ENCODE results near the gene EMC9. TPM values are rescaled to one million over a fixed set of nuclear protein-coding genes. Genes with fewer than 3 reads are reported as not detected.
A peak's percentile ranks its signal among the peaks of the same experiment; 100 is the strongest.

Gene EMC9
- total and polyA plus RNA-seq, 2 of the 8 experiments (the other 6 are each of a cell fraction or from before 2014, with no cell fraction given): 38.4 to 47.2 TPM

DNA sequence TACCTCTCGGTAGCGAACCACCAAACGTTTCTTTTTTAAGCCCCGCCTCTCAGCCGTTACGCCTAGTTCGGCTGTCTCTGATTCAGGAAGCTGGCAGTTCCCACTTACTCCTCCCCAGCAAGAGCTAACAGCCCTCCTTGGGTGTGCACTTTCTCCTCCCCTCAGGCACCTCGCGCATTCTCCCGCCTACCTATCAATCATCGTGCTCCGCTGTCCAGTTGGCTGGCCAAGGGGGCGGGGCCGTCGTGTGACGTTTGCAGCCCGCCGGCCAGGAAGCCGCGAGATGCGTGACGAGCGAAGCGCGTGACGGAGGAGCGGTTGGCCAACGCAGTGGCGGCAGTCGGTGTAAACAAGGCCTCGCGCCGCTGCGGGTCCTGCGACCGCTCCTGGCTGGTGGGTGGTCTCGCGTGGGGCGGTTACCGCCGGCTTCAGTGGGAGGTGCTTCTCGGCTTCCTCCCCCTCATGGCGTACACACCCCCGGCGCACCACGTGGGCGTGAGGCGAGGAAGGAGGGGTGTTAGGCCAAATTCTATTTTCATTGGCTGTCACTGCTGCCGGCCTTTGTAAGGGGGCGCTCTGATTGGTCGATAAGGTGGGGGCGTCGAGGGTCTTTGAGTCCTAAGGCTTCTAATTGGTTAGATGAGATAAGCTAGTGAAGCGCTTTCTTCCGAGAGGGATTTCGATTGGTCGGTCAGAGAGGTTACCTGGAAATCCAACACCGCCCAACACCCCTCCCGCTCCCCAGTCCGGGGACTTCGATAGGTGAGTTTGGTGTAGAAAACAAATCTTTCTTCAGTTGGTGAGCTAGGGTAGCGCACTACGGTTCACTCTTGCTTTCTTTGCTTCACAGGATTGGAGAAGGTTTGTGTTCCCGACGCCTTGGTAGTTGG lies 26.6 kb downstream of the EMC9 start, which contains the start of the genes DCAF11 and NRL (continued):
- TF ChIP-seq BCL11A (IDR thresholded peaks at IDR 0.05; ENCODE audit: low read depth in 2 of 2, low read length in 2 of 2) (no peak), EP300 (IDR thresholded peaks at IDR 0.05; ENCODE audit: borderline replicate concordance in 1 of 2, low read depth in 2 of 2, low read length in 2 of 2) (no peak), RAD21 (IDR thresholded peaks at IDR 0.05 in 1 of 2, conservative IDR thresholded peaks at IDR 0.05 in 1 of 2; ENCODE audit: low read depth in 2 of 2, low read length in 2 of 2) (no peak), HDAC2 (IDR thresholded peaks at IDR 0.05; ENCODE audit: borderline replicate concordance in 1 of 2, low read depth in 2 of 2, low read length in 2 of 2) (peak; percentile 48 to 86; a peak in 2 of 4 replicates), RXRA (IDR thresholded peaks at IDR 0.05; ENCODE audit: insufficient read depth, low read depth, low read length) (no peak), TAF7 (optimal IDR thresholded peaks at IDR 0.05; ENCODE audit: borderline replicate concordance, low read depth, low read length) (peak; percentile 29), TCF12 (IDR thresholded peaks at IDR 0.05; ENCODE audit: low read depth, low read length) (no peak), SRF (IDR thresholded peaks at IDR 0.05; ENCODE audit: low read depth, low read length) (no peak), TBP (IDR thresholded peaks at IDR 0.05; ENCODE audit: low read depth, low read length) (peak; percentile 66), BRCA1 (IDR thresholded peaks at IDR 0.05; ENCODE audit: low read depth, low read length) (peak; percentile 75), BACH1 (IDR thresholded peaks at IDR 0.05; ENCODE audit: low read length) (peak; percentile 83)

All from H1 (cell line).